Keratinocyte (primary cell): ENCODE data around the gene KIF11. TPM values are rescaled to one million over a fixed set of nuclear protein-coding genes. Genes with fewer than 3 reads are reported as not detected.

Experiments used
- DNase-seq: peaks from one replicate; pipeline ENCODE4 v3.0.0-alpha.2; 2011; ENCODE audit warnings: low read depth, missing footprints, low spot score
- FAIRE-seq: peaks from 2 replicates; lab custom pipeline; 2011; peaks lifted over from hg19 to GRCh38; lab: Jason Lieb, UNC
- H2AFZ ChIP-seq: 2 replicates; pipeline ENCODE4 v1.6.0; 2012; ENCODE audit warnings: low read length, control low read depth, inconsistent platforms; ENCODE audit not compliant: control insufficient read depth
- H3K27ac ChIP-seq: 2 replicates; pipeline ENCODE4 v1.5.1; 2011; ENCODE audit warnings: low read length; ENCODE audit not compliant: control insufficient read depth, insufficient read depth
- H3K27me3 ChIP-seq: 3 replicates; pipeline ENCODE4 v1.6.0; 2011; ENCODE audit warnings: low read length; ENCODE audit not compliant: control insufficient read depth, insufficient read depth; ENCODE audit errors: extremely low read depth
- H3K36me3 ChIP-seq, 2 experiments: 2 replicates in 1 of 2; 3 replicates in 1 of 2; pipeline ENCODE4 v1.5.1; 2011; ENCODE audit warnings: low read length in 2 of 2, mild to moderate bottlenecking in 1 of 2; ENCODE audit not compliant: control insufficient read depth in 2 of 2, insufficient read depth in 2 of 2; ENCODE audit errors: extremely low read depth in 1 of 2
- H3K4me1 ChIP-seq: 3 replicates; pipeline ENCODE4 v1.5.1; 2011; ENCODE audit warnings: low read length; ENCODE audit not compliant: control insufficient read depth, insufficient read depth; ENCODE audit errors: extremely low read depth
- H3K4me2 ChIP-seq: 3 replicates; pipeline ENCODE4 v1.6.0; 2011; ENCODE audit warnings: low read depth, low read length; ENCODE audit not compliant: control insufficient read depth, insufficient read depth; ENCODE audit errors: extremely low read depth
- H3K4me3 ChIP-seq, 3 experiments: fragments of 200-600 bp in 1 of 3; sonication (generic) in 1 of 3; 2 replicates in 2 of 3; 3 replicates in 1 of 3; pipeline ENCODE4 v1.5.1; 2011 to 2016; ENCODE audit warnings: low read length in 3 of 3, mild to moderate bottlenecking in 3 of 3, control low read depth in 2 of 3, inconsistent platforms in 1 of 3, low read depth in 1 of 3, mixed read lengths in 1 of 3, mixed run types in 1 of 3, moderate library complexity in 1 of 3; ENCODE audit not compliant: control insufficient read depth in 2 of 3, insufficient read depth in 2 of 3; ENCODE audit errors: extremely low read depth in 1 of 3
- H3K79me2 ChIP-seq: 2 replicates; pipeline ENCODE4 v1.6.0; 2012; ENCODE audit warnings: low read length; ENCODE audit not compliant: control insufficient read depth, insufficient read depth
- H3K9ac ChIP-seq: 3 replicates; pipeline ENCODE4 v1.6.0; 2011; ENCODE audit warnings: low read length; ENCODE audit not compliant: control insufficient read depth, insufficient read depth; ENCODE audit errors: extremely low read depth
- H3K9me1 ChIP-seq: 3 replicates; pipeline ENCODE4 v1.6.0; 2011; ENCODE audit warnings: low read length; ENCODE audit not compliant: control insufficient read depth, insufficient read depth; ENCODE audit errors: extremely low read depth
- H3K9me3 ChIP-seq: 2 replicates; pipeline ENCODE4 v1.5.1; 2012; ENCODE audit warnings: low read depth, low read length; ENCODE audit not compliant: control insufficient read depth
- H4K20me1 ChIP-seq: 3 replicates; pipeline ENCODE4 v1.6.0; 2011; ENCODE audit warnings: low read length; ENCODE audit not compliant: control insufficient read depth, insufficient read depth; ENCODE audit errors: extremely low read depth
- CTCF ChIP-seq, 3 experiments: IDR thresholded peaks in 1 of 3; conservative IDR thresholded peaks in 1 of 3; optimal IDR thresholded peaks in 1 of 3; 2 replicates in 2 of 3; 3 replicates in 1 of 3; pipeline versions ENCODE3 to v1.5.1; 2011; ENCODE audit warnings: low read length in 3 of 3, mild to moderate bottlenecking in 3 of 3, moderate library complexity in 2 of 3, control low read depth in 1 of 3, inconsistent platforms in 1 of 3; ENCODE audit not compliant: insufficient read depth in 2 of 3; ENCODE audit errors: extremely low read depth in 1 of 3
- EZH2 ChIP-seq: IDR thresholded peaks from one replicate; pipeline ENCODE4 v1.6.1; 2012; ENCODE audit warnings: inconsistent platforms, mild to moderate bottlenecking, low read length, moderate library complexity
- dilution Hi-C: fragments of 300-500 bp; cut with MboI; formaldehyde crosslinking; loops from one replicate; pipeline ENCODE4 v1.7.0; 2020; ENCODE audit warnings: low sequenced_read_pairs; ENCODE audit not compliant: extremely low pct_ligation_motif_present
- polyA plus RNA-seq, 5 experiments: library from polyadenylated mRNA; depleted of rRNA in 3 of 5; stranded (reverse) in 3 of 5; stranded (forward) in 1 of 5; unstranded in 1 of 5; fragments of >200 nt; gene quantifications; 1 replicate in 1 of 5; 2 replicates in 3 of 5; 3 replicates in 1 of 5; pipeline versions ENCODE4 v1.2.1 to v1.2.3, GENCODE V29; 2011 to 2012; ENCODE audit warnings: missing spikeins in 2 of 5, low read depth in 1 of 5, low replicate concordance in 1 of 5

KIF11 gene
- polyA plus RNA-seq, 1 donor (not counting 4 experiments of a cell fraction or from before 2014, with no cell fraction given) = 10.6 TPM

GRCh38 chr10:92697663-92698511 is 105.0 kb downstream of the KIF11 start:
- dilution Hi-C loops = no loop called here

GRCh38 chr10:92699193-92699517 is 106.2 kb downstream of the KIF11 start:
- H3K4me1 ChIP-seq = peaks cover 3% of the 10 kb centered on the region
- peak overlapping the region in 2 of 3 experiments; percentile 37 to 52 for H3K4me3 ChIP-seq
- H4K20me1 ChIP-seq = no peaks in the 10 kb centered on the region
- H3K9me1 ChIP-seq = no peaks in the 10 kb centered on the region
- FAIRE-seq = no peak
- H3K9me3 ChIP-seq = no peaks in the 10 kb centered on the region
- H2AFZ ChIP-seq = peak overlapping the region; percentile 8
- H3K9ac ChIP-seq = peak overlapping the region; percentile 2
- no peaks in the 10 kb centered on the region for H3K36me3 ChIP-seq
- no peak for DNase-seq
- dilution Hi-C loops = no loop called here
- no peaks in the 10 kb centered on the region for H3K79me2 ChIP-seq
- peak overlapping the region; percentile 74 for H3K4me2 ChIP-seq
- H3K27me3 ChIP-seq = peaks cover 55% of the 10 kb centered on the region
- H3K27ac ChIP-seq = no peak overlapping the region
- TF ChIP-seq EZH2 = no peak
- TF ChIP-seq CTCF (optimal IDR thresholded peaks at IDR 0.05 in 1 of 3, IDR thresholded peaks at IDR 0.05 in 1 of 3, conservative IDR thresholded peaks at IDR 0.05 in 1 of 3; ENCODE audit: extremely low read depth in 1 of 3, insufficient read depth in 2 of 3, low read length in 3 of 3) = no peak

More at GRCh38 chr10:92697663-92698511, 105.0 kb downstream of the KIF11 start:
- no peaks in the 10 kb centered on the region for H4K20me1 ChIP-seq
- H3K9me3 ChIP-seq = no peaks in the 10 kb centered on the region
- DNase-seq (no peak), FAIRE-seq (no peak)
- no peaks in the 10 kb centered on the region for H3K9me1 ChIP-seq
- H3K4me1 ChIP-seq = peaks cover 3% of the 10 kb centered on the region
- no peak overlapping the region for H3K27ac ChIP-seq
- no peak overlapping the region for H2AFZ ChIP-seq
- TF ChIP-seq EZH2 = no peak
- TF ChIP-seq CTCF (optimal IDR thresholded peaks at IDR 0.05 in 1 of 3, IDR thresholded peaks at IDR 0.05 in 1 of 3, conservative IDR thresholded peaks at IDR 0.05 in 1 of 3; ENCODE audit: extremely low read depth in 1 of 3, insufficient read depth in 2 of 3, low read length in 3 of 3) = no peak
- H3K27me3 ChIP-seq = peaks cover 58% of the 10 kb centered on the region
- no peak overlapping the region for H3K9ac ChIP-seq
- no peak overlapping the region for H3K4me3 ChIP-seq
- H3K36me3 ChIP-seq = no peaks in the 10 kb centered on the region
- no peaks in the 10 kb centered on the region for H3K79me2 ChIP-seq
- H3K4me2 ChIP-seq = no peak overlapping the region
